Activated B cell treated with CpG ODN at 0.5 μM for 24 hours (primary cell): ENCODE data around the gene CDCA7L. TPM values are rescaled to one million over a fixed set of nuclear protein-coding genes. Genes with fewer than 3 reads are reported as not detected.

Source experiments
- ATAC-seq: fragments of 200-7000 bp; cut with Tn5 transposase; one replicate; pipeline ENCODE4 v1.10.0; 2021; ENCODE audit warnings: low read depth, mild to moderate bottlenecking, moderate library complexity
- CTCF ChIA-PET: fragments of 350-600 bp; sonication (Branson Sonifier 250); formaldehyde crosslinking; loops from one replicate; lab custom pipeline; 2021; ENCODE audit warnings: antibody characterized with exemption; lab: Charles Lee
- POLR2A ChIA-PET: fragments of 350-600 bp; sonication (Branson Sonifier 250); formaldehyde crosslinking; loops from one replicate; lab custom pipeline; 2021; ENCODE audit warnings: antibody characterized with exemption; lab: Charles Lee
- DNase-seq: peaks from one replicate; pipeline ENCODE4 v3.0.0; 2022
- H3K27ac Mint-ChIP-seq: one replicate; pipeline ENCODE4 v1.8.0; 2020; ENCODE audit warnings: mixed read lengths
- H3K27me3 Mint-ChIP-seq: one replicate; pipeline ENCODE4 v1.8.0; 2021; ENCODE audit warnings: mixed read lengths
- H3K36me3 Mint-ChIP-seq: one replicate; pipeline ENCODE4 v1.8.0; 2021; ENCODE audit warnings: low read depth, mixed read lengths
- H3K4me1 Mint-ChIP-seq: one replicate; pipeline ENCODE4 v1.8.0; 2021; ENCODE audit warnings: mixed read lengths
- H3K4me3 Mint-ChIP-seq: one replicate; pipeline ENCODE4 v1.8.0; 2020; ENCODE audit warnings: mild to moderate bottlenecking, mixed read lengths
- H3K9me3 Mint-ChIP-seq: one replicate; pipeline ENCODE4 v1.8.0; 2020; ENCODE audit warnings: mixed read lengths
- intact Hi-C: fragments of 100-400 bp; cut with micrococcal nuclease; formaldehyde crosslinking; loops from one replicate; pipeline ENCODE4 v1.15.1; 2024
- total RNA-seq: library from RNA; stranded (reverse); gene quantifications from 2 replicates; pipeline ENCODE4 v1.2.3, GENCODE V29; 2022
- TF ChIP-seq, protein P1 (sequence below): fragments of 200-600 bp; IDR thresholded peaks from one replicate; pipeline ENCODE4 v1.8.0; 2022; ENCODE audit warnings: antibody characterized with exemption, mild to moderate bottlenecking

Gene CDCA7L
- total RNA-seq, 1 donor from 2014 or later: 69.8 TPM

- intact Hi-C loops: no loop called here
- CTCF ChIA-PET: no interaction called here
- Mint-ChIP-seq H3K36me3 (peaks cover 59% of the 10 kb centered on the region), H3K27me3 (no peaks in the 10 kb centered on the region), H3K27ac (peak overlapping the region; percentile 51), H3K4me3 (no peak overlapping the region), H3K9me3 (no peaks in the 10 kb centered on the region), H3K4me1 (peaks cover 61% of the 10 kb centered on the region)
- DNase-seq: no peak
- ATAC-seq: no peak
- POLR2A ChIA-PET: interaction anchor here (3.9 kb wide), 1 partner anchor 30 kb away, joined by 38 read pairs; the partner anchor contains the start of gene CDCA7L
- TF ChIP-seq, protein P1, sequence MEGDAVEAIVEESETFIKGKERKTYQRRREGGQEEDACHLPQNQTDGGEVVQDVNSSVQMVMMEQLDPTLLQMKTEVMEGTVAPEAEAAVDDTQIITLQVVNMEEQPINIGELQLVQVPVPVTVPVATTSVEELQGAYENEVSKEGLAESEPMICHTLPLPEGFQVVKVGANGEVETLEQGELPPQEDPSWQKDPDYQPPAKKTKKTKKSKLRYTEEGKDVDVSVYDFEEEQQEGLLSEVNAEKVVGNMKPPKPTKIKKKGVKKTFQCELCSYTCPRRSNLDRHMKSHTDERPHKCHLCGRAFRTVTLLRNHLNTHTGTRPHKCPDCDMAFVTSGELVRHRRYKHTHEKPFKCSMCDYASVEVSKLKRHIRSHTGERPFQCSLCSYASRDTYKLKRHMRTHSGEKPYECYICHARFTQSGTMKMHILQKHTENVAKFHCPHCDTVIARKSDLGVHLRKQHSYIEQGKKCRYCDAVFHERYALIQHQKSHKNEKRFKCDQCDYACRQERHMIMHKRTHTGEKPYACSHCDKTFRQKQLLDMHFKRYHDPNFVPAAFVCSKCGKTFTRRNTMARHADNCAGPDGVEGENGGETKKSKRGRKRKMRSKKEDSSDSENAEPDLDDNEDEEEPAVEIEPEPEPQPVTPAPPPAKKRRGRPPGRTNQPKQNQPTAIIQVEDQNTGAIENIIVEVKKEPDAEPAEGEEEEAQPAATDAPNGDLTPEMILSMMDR: no peak
These were observed 30.6 kb downstream of the CDCA7L start for GRCh38 chr7:21915140-21915539.

DNA sequence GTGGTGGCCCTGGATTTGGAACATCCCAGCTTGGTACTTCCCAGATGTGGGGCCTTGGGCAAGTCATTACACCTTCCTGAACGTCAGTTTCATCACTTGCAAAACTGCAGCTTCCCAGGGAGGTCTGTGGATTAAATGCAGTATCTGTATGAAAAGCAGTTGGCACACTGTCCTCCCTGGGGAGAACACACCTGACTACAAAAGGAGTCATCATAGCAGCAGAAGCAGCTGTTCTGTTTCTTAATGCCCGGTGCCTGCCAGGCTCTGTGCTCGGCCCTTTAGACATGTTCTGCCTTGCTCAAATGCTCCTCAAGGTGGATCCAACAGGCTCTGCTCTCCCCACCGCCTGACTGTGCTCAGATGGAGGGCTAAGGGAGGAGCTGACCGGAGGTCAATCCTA is 31.0 kb downstream of the CDCA7L start:
- Mint-ChIP-seq H3K4me1 (peaks cover 56% of the 10 kb centered on the region), H3K27ac (peak overlapping the region; percentile 74), H3K36me3 (peaks cover 64% of the 10 kb centered on the region), H3K4me3 (no peak overlapping the region), H3K27me3 (no peaks in the 10 kb centered on the region), H3K9me3 (no peaks in the 10 kb centered on the region)
- ChIA-PET POLR2A (interaction anchor here (3.9 kb wide), 1 partner anchor 31 kb away, joined by 38 read pairs; the partner anchor contains the start of gene CDCA7L), CTCF (interaction anchor here (1.2 kb wide), 1 partner anchor 11 kb away, joined by 4 read pairs; no protein-coding TSS in a partner anchor)
- intact Hi-C loops: loop anchor here (5.0 kb wide), 1 partner anchor 33 kb away; the partner anchor contains the start of gene CDCA7L
- DNase-seq (no peak), ATAC-seq (no peak)
- TF ChIP-seq, protein P1: no peak

GRCh38 chr7:21912931-21913780 is 32.5 kb downstream of the CDCA7L start:
- ChIA-PET CTCF (interaction anchor here (1.4 kb wide), 1 partner anchor 24 kb away, joined by 3 read pairs; no protein-coding TSS in a partner anchor), POLR2A (interaction anchor here (0.5 to 3.9 kb wide), 5 partner anchors 14 to 1671 kb away, joined by 3 to 38 read pairs (median 5); partner anchors contain the start of gene CDCA7L)
- H3K4me3 Mint-ChIP-seq: peak overlapping the region; percentile 32
- peaks cover 73% of the 10 kb centered on the region for H3K36me3 Mint-ChIP-seq
- TF ChIP-seq, protein P1: no peak
- H3K27ac Mint-ChIP-seq: peak overlapping the region; percentile 74
- DNase-seq (no peak), ATAC-seq (peak; percentile 64)
- H3K9me3 Mint-ChIP-seq: no peaks in the 10 kb centered on the region
- intact Hi-C loops: loop anchor here (1.0 to 5.0 kb wide), 3 partner anchors 14 to 88 kb away; partner anchors contain the start of gene CDCA7L
- H3K4me1 Mint-ChIP-seq: peaks cover 47% of the 10 kb centered on the region
- no peaks in the 10 kb centered on the region for H3K27me3 Mint-ChIP-seq

- peak overlapping the region; percentile 74 for H3K27ac Mint-ChIP-seq
- ATAC-seq (no peak), DNase-seq (no peak)
- H3K4me3 Mint-ChIP-seq: no peak overlapping the region
- H3K36me3 Mint-ChIP-seq: peaks cover 79% of the 10 kb centered on the region
- peaks cover 43% of the 10 kb centered on the region for H3K4me1 Mint-ChIP-seq
- intact Hi-C loops: loop anchor here (2.0 to 5.0 kb wide), 2 partner anchors 14 to 35 kb away; partner anchors contain the start of gene CDCA7L
- CTCF ChIA-PET: interaction anchor here (1.4 kb wide), 1 partner anchor 25 kb away, joined by 3 read pairs; no protein-coding TSS in a partner anchor
- H3K27me3 Mint-ChIP-seq: no peaks in the 10 kb centered on the region
- POLR2A ChIA-PET: interaction anchor here (3.9 kb wide), 1 partner anchor 33 kb away, joined by 38 read pairs; the partner anchor contains the start of gene CDCA7L
- no peaks in the 10 kb centered on the region for H3K9me3 Mint-ChIP-seq
- TF ChIP-seq, protein P1: no peak
These were observed 33.4 kb downstream of the CDCA7L start for GRCh38 chr7:21912305-21912704.
